ENCODE data around the gene MINDY1. TPM values are rescaled to one million over a fixed set of nuclear protein-coding genes. Genes with fewer than 3 reads are reported as not detected.
A peak's percentile ranks its signal among the peaks of the same experiment; 100 is the strongest.

MINDY1 gene
- total RNA-seq, 1 donor from 2014 or later: 11.2 TPM

GRCh38 chr1:150969626-150970025 lies 37.1 kb downstream of the MINDY1 start:
- TF ChIP-seq CTCF (IDR thresholded peaks at IDR 0.05; ENCODE audit: unreplicated experiment): no peak
- DNase-seq (ENCODE audit: low spot score): no peak
- H3K4me1 Mint-ChIP-seq (ENCODE audit: unreplicated experiment): peaks cover 34% of the 10 kb centered on the region
- H3K4me3 Mint-ChIP-seq (ENCODE audit: unreplicated experiment): no peak overlapping the region
- H3K27ac Mint-ChIP-seq (ENCODE audit: unreplicated experiment): no peak overlapping the region
- peaks cover 20% of the 10 kb centered on the region for H3K27me3 Mint-ChIP-seq (ENCODE audit: unreplicated experiment)
- H3K36me3 Mint-ChIP-seq (ENCODE audit: low read depth, unreplicated experiment): peaks cover 39% of the 10 kb centered on the region
- no peaks in the 10 kb centered on the region for H3K9me3 Mint-ChIP-seq (ENCODE audit: unreplicated experiment)

- peaks cover 45% of the 10 kb centered on the region for H3K4me1 Mint-ChIP-seq (ENCODE audit: unreplicated experiment)
- peaks cover 49% of the 10 kb centered on the region for H3K36me3 Mint-ChIP-seq (ENCODE audit: low read depth, unreplicated experiment)
- no peak for DNase-seq (ENCODE audit: low spot score)
- peaks cover 20% of the 10 kb centered on the region for H3K27me3 Mint-ChIP-seq (ENCODE audit: unreplicated experiment)
- H3K27ac Mint-ChIP-seq (ENCODE audit: unreplicated experiment): no peak overlapping the region
- no peaks in the 10 kb centered on the region for H3K9me3 Mint-ChIP-seq (ENCODE audit: unreplicated experiment)
- TF ChIP-seq CTCF (IDR thresholded peaks at IDR 0.05; ENCODE audit: unreplicated experiment): no peak
- H3K4me3 Mint-ChIP-seq (ENCODE audit: unreplicated experiment): peak overlapping the region; percentile 35
Measured at GRCh38 chr1:150968491-150968890, 38.2 kb downstream of the MINDY1 start.

- Mint-ChIP-seq H3K4me1 (ENCODE audit: unreplicated experiment) (peaks cover 46% of the 10 kb centered on the region), H3K36me3 (ENCODE audit: low read depth, unreplicated experiment) (peaks cover 54% of the 10 kb centered on the region)
- no peak for DNase-seq (ENCODE audit: low spot score)
Measured at GRCh38 chr1:150967936-150968335, 38.8 kb downstream of the MINDY1 start.

GRCh38 chr1:150966011-150966410 lies 40.7 kb downstream of the MINDY1 start:
- no peak for DNase-seq (ENCODE audit: low spot score)
- Mint-ChIP-seq H3K4me3 (ENCODE audit: unreplicated experiment) (no peak overlapping the region), H3K27ac (ENCODE audit: unreplicated experiment) (no peak overlapping the region), H3K36me3 (ENCODE audit: low read depth, unreplicated experiment) (peaks cover 59% of the 10 kb centered on the region), H3K27me3 (ENCODE audit: unreplicated experiment) (peaks cover 15% of the 10 kb centered on the region), H3K4me1 (ENCODE audit: unreplicated experiment) (peaks cover 39% of the 10 kb centered on the region), H3K9me3 (ENCODE audit: unreplicated experiment) (no peaks in the 10 kb centered on the region)
- TF ChIP-seq CTCF (IDR thresholded peaks at IDR 0.05; ENCODE audit: unreplicated experiment): no peak

More at GRCh38 chr1:150967936-150968335, 38.8 kb downstream of the MINDY1 start:
- no peak for TF ChIP-seq CTCF (IDR thresholded peaks at IDR 0.05; ENCODE audit: unreplicated experiment)
- Mint-ChIP-seq H3K27ac (ENCODE audit: unreplicated experiment) (peak overlapping the region; percentile 42), H3K4me3 (ENCODE audit: unreplicated experiment) (peak overlapping the region; percentile 57), H3K27me3 (ENCODE audit: unreplicated experiment) (peaks cover 18% of the 10 kb centered on the region), H3K9me3 (ENCODE audit: unreplicated experiment) (no peaks in the 10 kb centered on the region)

GRCh38 chr1:150965605-150966004 lies 41.1 kb downstream of the MINDY1 start:
- no peak for TF ChIP-seq CTCF (IDR thresholded peaks at IDR 0.05; ENCODE audit: unreplicated experiment)
- H3K27me3 Mint-ChIP-seq (ENCODE audit: unreplicated experiment): peaks cover 15% of the 10 kb centered on the region
- peaks cover 36% of the 10 kb centered on the region for H3K4me1 Mint-ChIP-seq (ENCODE audit: unreplicated experiment)
- peaks cover 60% of the 10 kb centered on the region for H3K36me3 Mint-ChIP-seq (ENCODE audit: low read depth, unreplicated experiment)
- no peak for DNase-seq (ENCODE audit: low spot score)
- no peak overlapping the region for H3K4me3 Mint-ChIP-seq (ENCODE audit: unreplicated experiment)
- H3K9me3 Mint-ChIP-seq (ENCODE audit: unreplicated experiment): no peaks in the 10 kb centered on the region
- no peak overlapping the region for H3K27ac Mint-ChIP-seq (ENCODE audit: unreplicated experiment)

Data from endothelial cell (in vitro differentiated cells).